ENCODE data around the gene DGKE.

DNA sequence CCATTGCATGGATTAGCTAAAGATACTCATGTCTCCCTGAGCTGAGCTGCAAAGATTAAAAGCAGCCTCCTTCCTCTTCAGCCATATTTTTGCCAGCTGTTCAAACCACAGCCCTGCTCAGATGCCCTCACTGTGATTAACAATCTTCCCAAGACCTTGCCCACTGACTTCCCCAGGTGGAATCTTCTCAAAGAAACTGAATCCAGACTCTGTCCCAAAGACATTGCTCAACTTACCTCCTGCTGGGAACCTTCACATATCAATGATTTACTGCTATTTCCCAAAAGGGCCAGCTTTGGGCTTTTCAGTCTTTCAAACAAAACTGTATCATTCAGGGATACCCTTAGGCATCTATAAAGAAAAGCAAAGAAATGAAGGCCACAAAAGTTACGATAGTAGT lies 9.4 kb upstream of the DGKE start:
- TF ChIP-seq SIN3A (IDR thresholded peaks at IDR 0.05; ENCODE audit: borderline replicate concordance, insufficient read depth, low read length) = no peak
- no peak for TF ChIP-seq POLR2AphosphoS5 (IDR thresholded peaks at IDR 0.05; ENCODE audit: low read depth, low read length)
- no peak for TF ChIP-seq TAF1 (IDR thresholded peaks at IDR 0.05; ENCODE audit: borderline replicate concordance, insufficient read depth, low read length)
